Measurements from ENCODE around the gene ADGRD1.
"Not testable (repeated sequence)": the region's sequence is repeated elsewhere in the genome, so short reads cannot be mapped to it uniquely, and the experiment has no call there.

ADGRD1 gene

GRCh38 chr12:130937546-130937945, 16.2 kb upstream of the ADGRD1 start:
- not testable (repeated sequence) for DNase-seq (ENCODE audit: low spot score)

GRCh38 chr12:130938186-130938585, 15.5 kb upstream of the ADGRD1 start:
- no peak for DNase-seq (ENCODE audit: low spot score)

- DNase-seq (ENCODE audit: low spot score), result no peak
Observed at GRCh38 chr12:130944878-130945277, 8.8 kb upstream of the ADGRD1 start.

GRCh38 chr12:130945786-130946492, 7.8 kb upstream of the ADGRD1 start:
- no peak for DNase-seq (ENCODE audit: low spot score)

- DNase-seq (ENCODE audit: low spot score), result no peak
Observed at GRCh38 chr12:130947028-130947613, 6.6 kb upstream of the ADGRD1 start.

- no peak for DNase-seq (ENCODE audit: low spot score)
Observed at GRCh38 chr12:130948136-130948535, 5.6 kb upstream of the ADGRD1 start.

GRCh38 chr12:130948751-130949150, 5.0 kb upstream of the ADGRD1 start:
- DNase-seq (ENCODE audit: low spot score), result no peak

GRCh38 chr12:130949806-130950205, 3.9 kb upstream of the ADGRD1 start:
- no peak for DNase-seq (ENCODE audit: low spot score)

- DNase-seq (ENCODE audit: low spot score), result no peak
Observed at GRCh38 chr12:130951636-130952035, 2.1 kb upstream of the ADGRD1 start.

- no peak for DNase-seq (ENCODE audit: low spot score)
Observed at GRCh38 chr12:130952171-130952954, 1.3 kb upstream of the ADGRD1 start.

GRCh38 chr12:130954544-130954831, 781 bp downstream of the ADGRD1 start:
- DNase-seq (ENCODE audit: low spot score), result no peak

GRCh38 chr12:130955238-130955816, 1.6 kb downstream of the ADGRD1 start:
- no peak for DNase-seq (ENCODE audit: low spot score)

GRCh38 chr12:130956009-130956408, 2.3 kb downstream of the ADGRD1 start:
- DNase-seq (ENCODE audit: low spot score), result no peak

GRCh38 chr12:130956456-130957303, 3.0 kb downstream of the ADGRD1 start:
- DNase-seq (ENCODE audit: low spot score), result no peak

GRCh38 chr12:130957304-130957621, 3.6 kb downstream of the ADGRD1 start:
- no peak for DNase-seq (ENCODE audit: low spot score)

- no peak for DNase-seq (ENCODE audit: low spot score)
Observed at GRCh38 chr12:130958557-130959140, 4.9 kb downstream of the ADGRD1 start.

- no peak for DNase-seq (ENCODE audit: low spot score)
Observed at GRCh38 chr12:130959632-130960031, 5.9 kb downstream of the ADGRD1 start.

- no peak for DNase-seq (ENCODE audit: low spot score)
Observed at GRCh38 chr12:130960058-130960457, 6.4 kb downstream of the ADGRD1 start.

GRCh38 chr12:130960787-130961186, 7.1 kb downstream of the ADGRD1 start:
- no peak for DNase-seq (ENCODE audit: low spot score)

GRCh38 chr12:130961921-130962451, 8.3 kb downstream of the ADGRD1 start:
- DNase-seq (ENCODE audit: low spot score), result no peak

GRCh38 chr12:130965214-130965613, 11.5 kb downstream of the ADGRD1 start:
- no peak for DNase-seq (ENCODE audit: low spot score)

- DNase-seq (ENCODE audit: low spot score), result no peak
Observed at GRCh38 chr12:130965668-130966067, 12.0 kb downstream of the ADGRD1 start.
